Glutamatergic neuron (in vitro differentiated cells): ENCODE data around the gene IGFBP4. TPM values are rescaled to one million over a fixed set of nuclear protein-coding genes. Genes with fewer than 3 reads are reported as not detected.

ENCODE experiments used
- DNase-seq: peaks from one replicate; pipeline ENCODE4 v3.0.0; 2022
- H3K27ac Mint-ChIP-seq: one replicate; pipeline ENCODE4 v1.8.0; 2020; ENCODE audit warnings: mild to moderate bottlenecking, mixed read lengths, inconsistent platforms; ENCODE audit not compliant: unreplicated experiment
- H3K27me3 Mint-ChIP-seq: one replicate; pipeline ENCODE4 v1.8.0; 2020; ENCODE audit warnings: mild to moderate bottlenecking, moderate library complexity, mixed read lengths, inconsistent platforms; ENCODE audit not compliant: unreplicated experiment
- H3K36me3 Mint-ChIP-seq: one replicate; pipeline ENCODE4 v1.8.0; 2020; ENCODE audit warnings: mild to moderate bottlenecking, mixed read lengths, inconsistent platforms; ENCODE audit not compliant: unreplicated experiment
- H3K4me1 Mint-ChIP-seq: one replicate; pipeline ENCODE4 v1.8.0; 2020; ENCODE audit warnings: mild to moderate bottlenecking, low read depth, mixed read lengths, inconsistent platforms; ENCODE audit not compliant: unreplicated experiment
- H3K4me3 Mint-ChIP-seq: one replicate; pipeline ENCODE4 v1.8.0; 2020; ENCODE audit warnings: mild to moderate bottlenecking, mixed read lengths, inconsistent platforms; ENCODE audit not compliant: unreplicated experiment
- H3K9me3 Mint-ChIP-seq: one replicate; pipeline ENCODE4 v1.8.0; 2020; ENCODE audit warnings: mild to moderate bottlenecking, moderate library complexity, mixed read lengths, inconsistent platforms; ENCODE audit not compliant: unreplicated experiment
- CTCF ChIP-seq: fragments of 200-600 bp; sonication (generic); IDR thresholded peaks from one replicate; pipeline ENCODE4 v1.5.0; 2021; ENCODE audit not compliant: partially characterized antibody, unreplicated experiment
- total RNA-seq: library from RNA; stranded (reverse); fragmentation: NEBNext Ultra II Directional; extraction: Animal tissue kit (Norgen Biotek cat#: 25700); gene quantifications from one replicate; pipeline ENCODE4 v1.2.1, GENCODE V29; 2021; ENCODE audit not compliant: unreplicated experiment

Gene IGFBP4
- total RNA-seq, 1 donor from 2014 or later = 1.9 TPM

GRCh38 chr17:40452216-40452787, 9.1 kb downstream of the IGFBP4 start:
- Mint-ChIP-seq H3K27ac (no peak overlapping the region), H3K27me3 (peaks cover 2% of the 10 kb centered on the region), H3K4me3 (peak overlapping the region; percentile 41), H3K36me3 (no peaks in the 10 kb centered on the region), H3K4me1 (peaks cover 11% of the 10 kb centered on the region), H3K9me3 (peaks cover 4% of the 10 kb centered on the region)
- DNase-seq = peak; percentile 45
- TF ChIP-seq CTCF = no peak

- peaks cover 13% of the 10 kb centered on the region for H3K4me1 Mint-ChIP-seq
- H3K36me3 Mint-ChIP-seq = no peaks in the 10 kb centered on the region
- no peak overlapping the region for H3K27ac Mint-ChIP-seq
- H3K9me3 Mint-ChIP-seq = peaks cover 4% of the 10 kb centered on the region
- H3K27me3 Mint-ChIP-seq = peaks cover 4% of the 10 kb centered on the region
- H3K4me3 Mint-ChIP-seq = no peak overlapping the region
- TF ChIP-seq CTCF = no peak
- no peak for DNase-seq
Measured at GRCh38 chr17:40452921-40453378, 9.7 kb downstream of the IGFBP4 start.

GRCh38 chr17:40453881-40454612, 10.8 kb downstream of the IGFBP4 start:
- no peak overlapping the region for H3K4me3 Mint-ChIP-seq
- H3K9me3 Mint-ChIP-seq = peaks cover 5% of the 10 kb centered on the region
- no peak overlapping the region for H3K27ac Mint-ChIP-seq
- no peak for TF ChIP-seq CTCF
- peaks cover 5% of the 10 kb centered on the region for H3K27me3 Mint-ChIP-seq
- DNase-seq = no peak
- no peaks in the 10 kb centered on the region for H3K36me3 Mint-ChIP-seq
- peaks cover 17% of the 10 kb centered on the region for H3K4me1 Mint-ChIP-seq

- TF ChIP-seq CTCF = no peak
- H3K27me3 Mint-ChIP-seq = peaks cover 5% of the 10 kb centered on the region
- H3K27ac Mint-ChIP-seq = no peak overlapping the region
- peaks cover 6% of the 10 kb centered on the region for H3K9me3 Mint-ChIP-seq
- no peak for DNase-seq
- no peaks in the 10 kb centered on the region for H3K36me3 Mint-ChIP-seq
- peaks cover 19% of the 10 kb centered on the region for H3K4me1 Mint-ChIP-seq
- H3K4me3 Mint-ChIP-seq = no peak overlapping the region
Measured at GRCh38 chr17:40454613-40454995, 11.4 kb downstream of the IGFBP4 start.

- H3K27me3 Mint-ChIP-seq = peaks cover 5% of the 10 kb centered on the region
- H3K27ac Mint-ChIP-seq = no peak overlapping the region
- no peak for DNase-seq
- H3K36me3 Mint-ChIP-seq = no peaks in the 10 kb centered on the region
- peaks cover 19% of the 10 kb centered on the region for H3K4me1 Mint-ChIP-seq
- peaks cover 6% of the 10 kb centered on the region for H3K9me3 Mint-ChIP-seq
- no peak overlapping the region for H3K4me3 Mint-ChIP-seq
- TF ChIP-seq CTCF = no peak
Measured at GRCh38 chr17:40456396-40456951, 13.2 kb downstream of the IGFBP4 start.
